A673 (cell line): ENCODE measurements around the gene SEMA4C.

ENCODE experiments used
- CTCF ChIP-seq: fragments of 300-800, 200-600 bp; sonication (generic); conservative IDR thresholded peaks from 2 replicates; pipeline ENCODE4 v1.5.1; 2017; ENCODE audit warnings: low read depth, mild to moderate bottlenecking, antibody characterized with exemption, low read length, moderate library complexity, mixed read lengths
- EZH2 ChIP-seq: fragments of 200-600 bp; sonication (generic); IDR thresholded peaks from 2 replicates; pipeline ENCODE4 v1.6.1; 2017; ENCODE audit warnings: borderline replicate concordance, low read depth, mild to moderate bottlenecking, mixed read lengths, antibody characterized with exemption, low read length; ENCODE audit not compliant: poor library complexity, severe bottlenecking

DNA sequence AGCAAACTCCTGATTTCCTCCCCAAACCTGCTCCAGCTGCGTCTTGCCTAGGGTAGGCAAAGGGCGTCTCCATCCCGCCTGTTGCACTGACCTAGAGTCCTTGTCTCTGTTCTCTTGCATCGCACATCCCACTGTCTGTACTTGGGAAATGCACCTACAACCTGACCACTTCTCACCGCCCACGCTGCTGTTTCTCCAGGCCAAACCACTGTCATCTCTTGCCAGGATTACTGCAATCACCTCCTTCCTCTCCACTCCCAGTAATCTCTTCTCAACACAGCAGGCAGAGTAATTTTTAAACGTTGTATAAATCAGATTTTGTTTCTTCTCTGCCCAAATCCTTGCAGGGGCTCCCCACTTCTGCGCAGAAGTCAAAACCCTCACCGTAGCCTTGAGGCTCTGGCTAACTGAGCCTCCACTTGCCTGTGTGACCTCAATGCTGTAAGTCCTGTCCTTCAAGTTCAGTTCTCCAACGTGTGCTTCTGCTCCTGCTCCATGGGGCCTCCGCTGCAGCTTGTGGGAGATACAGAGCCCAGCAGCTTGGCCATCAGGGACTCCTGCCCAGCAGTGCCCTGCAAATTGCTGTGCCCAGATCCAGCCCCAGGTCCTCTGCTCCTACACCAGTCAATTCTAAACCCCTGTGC is 27.7 kb upstream of the SEMA4C start:
- TF ChIP-seq CTCF (no peak), EZH2 (no peak)
